Fibroblast of skin of abdomen (primary cell): Measurements from ENCODE around the gene SPATA2L. TPM values are rescaled to one million over a fixed set of nuclear protein-coding genes. Genes with fewer than 3 reads are reported as not detected.

Experiments
- DNase-seq: peaks from one replicate; pipeline ENCODE4 v3.0.0-alpha.2; 2013
- polyA plus RNA-seq, 2 experiments: library from polyadenylated mRNA; unstranded; fragments of 120-200 nt; gene quantifications; one replicate each; pipeline ENCODE4 v1.2.1, GENCODE V29; 2013; ENCODE audit not compliant: insufficient read length in 2 of 2

SPATA2L gene, protein sequence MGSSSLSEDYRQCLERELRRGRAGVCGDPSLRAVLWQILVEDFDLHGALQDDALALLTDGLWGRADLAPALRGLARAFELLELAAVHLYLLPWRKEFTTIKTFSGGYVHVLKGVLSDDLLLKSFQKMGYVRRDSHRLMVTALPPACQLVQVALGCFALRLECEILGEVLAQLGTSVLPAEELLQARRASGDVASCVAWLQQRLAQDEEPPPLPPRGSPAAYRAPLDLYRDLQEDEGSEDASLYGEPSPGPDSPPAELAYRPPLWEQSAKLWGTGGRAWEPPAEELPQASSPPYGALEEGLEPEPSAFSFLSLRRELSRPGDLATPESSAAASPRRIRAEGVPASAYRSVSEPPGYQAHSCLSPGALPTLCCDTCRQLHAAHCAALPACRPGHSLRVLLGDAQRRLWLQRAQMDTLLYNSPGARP
- 4.1 TPM for polyA plus RNA-seq (2013, experiment 1 of 2; ENCODE audit: insufficient read length)
- polyA plus RNA-seq (2013, experiment 2 of 2; ENCODE audit: insufficient read length) = 4.7 TPM

DNA sequence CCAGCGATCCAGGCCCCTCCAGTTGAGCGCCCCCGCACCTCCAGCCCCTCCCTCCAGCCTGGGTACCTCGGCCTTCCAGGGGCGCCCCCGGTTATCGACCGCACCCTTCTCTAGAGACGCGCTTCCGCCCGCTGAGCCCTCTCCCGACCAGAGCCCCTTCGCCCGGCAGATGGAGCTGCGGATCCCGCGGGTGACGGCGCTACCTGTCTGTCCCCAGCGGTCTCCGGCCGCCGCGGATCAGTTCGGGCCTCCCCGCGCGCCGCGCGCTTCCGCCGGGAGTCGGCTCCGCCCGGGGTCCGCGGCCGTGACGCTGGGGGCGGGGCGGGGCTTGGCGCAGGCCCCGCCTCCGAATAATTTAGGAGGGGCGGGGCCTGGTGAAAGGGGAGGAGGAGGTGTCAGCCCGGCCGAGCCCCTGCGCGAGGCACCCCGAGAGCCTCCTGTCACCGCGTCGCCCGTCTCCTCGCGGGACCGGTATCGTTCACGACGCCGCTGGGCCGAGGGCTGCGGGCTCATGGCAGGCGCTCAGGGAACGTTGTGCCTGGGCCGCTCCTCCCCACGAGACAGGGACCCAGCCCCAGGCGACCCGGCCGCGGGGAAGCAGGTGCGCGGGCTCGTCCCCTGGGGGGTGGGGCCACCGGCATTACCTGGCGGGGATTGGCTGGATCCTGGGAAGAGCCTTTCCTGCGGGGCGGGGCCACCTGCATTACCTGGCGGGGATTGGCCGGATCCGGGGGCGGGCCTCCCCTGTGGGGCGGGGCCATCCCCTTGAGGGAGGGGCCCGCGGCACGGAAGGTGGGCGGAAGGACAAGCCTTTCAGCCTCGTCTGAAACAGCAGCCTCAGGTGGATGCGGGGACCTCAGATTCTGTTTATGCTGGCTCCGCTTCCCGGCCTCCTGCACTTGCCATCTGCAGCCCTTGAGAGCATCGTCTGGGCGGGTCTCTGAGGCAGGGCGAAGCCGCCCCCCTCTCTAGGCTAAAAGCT lies at the start of gene SPATA2L:
TSS of gene SPATA2L (minus strand) at position 281 of the 982 bp plus-strand sequence. CDS start 473 bp downstream, outside the sequence.
- DNase-seq = peak; percentile 71

DNA sequence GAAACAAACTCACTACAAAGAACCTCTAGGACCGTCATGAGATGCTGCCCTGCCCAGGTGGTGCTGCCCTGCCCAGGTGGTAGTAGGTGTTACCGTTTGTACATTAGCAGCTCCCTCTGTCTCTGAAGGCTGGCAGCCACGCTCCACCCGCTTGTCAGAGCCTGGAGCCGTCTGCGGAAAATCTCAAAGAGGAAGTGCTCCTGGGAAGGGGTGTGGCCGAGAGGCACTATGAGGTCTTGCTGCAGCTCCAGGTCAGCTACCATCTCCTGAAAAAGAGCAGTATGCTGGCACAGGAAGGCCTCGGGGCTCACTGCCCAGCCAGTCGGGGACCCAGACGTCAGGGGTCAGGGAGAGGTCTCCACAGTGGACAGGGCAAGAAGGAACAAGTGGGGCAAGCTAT lies 48.1 kb upstream of the SPATA2L start:
- no peak for DNase-seq

DNA sequence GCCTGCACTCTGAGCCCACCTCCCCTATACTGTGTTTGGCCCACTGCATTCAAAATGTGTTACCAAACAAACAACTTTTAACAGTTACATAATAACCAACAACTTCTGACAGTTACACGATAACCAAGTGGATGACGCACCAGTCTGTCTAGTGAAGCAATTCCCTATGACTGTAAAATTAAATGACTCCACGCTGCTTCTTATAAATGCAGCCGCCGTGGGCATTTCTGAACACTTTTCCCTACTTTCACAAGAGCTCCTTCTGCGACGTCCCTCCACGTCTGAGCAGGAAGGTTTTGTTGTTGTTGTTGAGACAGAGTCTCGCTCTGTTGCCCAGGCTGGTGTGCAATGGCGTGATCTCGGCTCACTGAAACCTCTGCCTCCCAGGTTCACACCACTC lies 47.4 kb upstream of the SPATA2L start:
- DNase-seq = no peak

GRCh38 chr16:89748076-89748475 lies 46.6 kb upstream of the SPATA2L start:
- DNase-seq = no peak

- no peak for DNase-seq
Measured at GRCh38 chr16:89746043-89746442, 44.5 kb upstream of the SPATA2L start.

- DNase-seq = no peak
Measured at GRCh38 chr16:89744813-89745212, 43.3 kb upstream of the SPATA2L start.

DNA sequence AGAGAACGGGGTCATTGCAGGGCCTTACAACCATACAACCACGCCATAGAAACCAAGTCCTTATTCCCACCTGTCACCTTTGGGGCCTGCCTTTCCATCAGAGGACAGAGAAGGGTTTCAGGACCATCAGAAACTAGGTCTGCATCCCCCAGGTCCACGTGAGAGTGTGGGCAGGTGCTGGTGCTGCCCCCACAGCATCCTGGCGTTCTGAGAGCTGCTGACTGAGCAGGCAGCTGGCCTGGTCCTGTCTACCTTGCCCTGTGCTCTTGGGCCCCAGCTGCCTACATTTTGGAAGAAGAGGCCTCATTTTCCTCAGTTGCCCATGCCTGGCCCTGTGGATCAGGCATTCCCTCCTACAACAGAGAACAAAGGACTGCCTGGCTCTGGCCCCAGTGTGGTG lies 41.4 kb upstream of the SPATA2L start:
- no peak for DNase-seq

DNA sequence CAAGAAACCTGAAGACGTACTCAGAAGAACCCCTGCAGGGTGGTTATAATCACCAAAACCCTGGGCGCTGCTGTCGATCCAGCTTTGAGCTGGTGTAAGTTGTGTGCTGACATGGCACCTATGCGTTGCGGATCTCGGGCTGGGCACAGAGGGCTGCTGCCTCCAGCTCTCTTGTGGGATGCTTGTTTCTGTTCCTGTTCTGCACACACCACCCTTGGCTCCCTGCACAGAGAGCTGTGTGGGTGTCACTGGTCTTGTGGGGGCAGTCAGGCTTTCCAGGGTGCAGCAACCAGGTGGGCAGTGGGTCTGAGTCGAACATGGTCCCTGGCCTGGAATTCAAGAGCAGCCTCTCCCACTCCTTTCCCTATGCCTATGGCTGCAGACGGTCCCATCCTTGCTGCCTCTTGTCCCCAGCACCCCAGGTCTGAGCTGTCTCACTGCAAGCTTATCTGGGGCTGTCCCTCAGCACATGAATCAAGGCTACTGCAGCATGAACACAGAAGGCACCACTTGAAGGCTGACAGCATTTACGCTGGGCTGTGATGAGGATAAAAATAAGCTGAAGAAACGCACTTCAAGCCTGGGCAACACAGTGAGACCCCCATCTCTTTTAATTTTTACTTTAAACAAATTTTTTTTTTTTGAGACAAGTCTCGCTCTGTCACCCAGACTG lies 40.0 kb upstream of the SPATA2L start:
- DNase-seq = no peak

DNA sequence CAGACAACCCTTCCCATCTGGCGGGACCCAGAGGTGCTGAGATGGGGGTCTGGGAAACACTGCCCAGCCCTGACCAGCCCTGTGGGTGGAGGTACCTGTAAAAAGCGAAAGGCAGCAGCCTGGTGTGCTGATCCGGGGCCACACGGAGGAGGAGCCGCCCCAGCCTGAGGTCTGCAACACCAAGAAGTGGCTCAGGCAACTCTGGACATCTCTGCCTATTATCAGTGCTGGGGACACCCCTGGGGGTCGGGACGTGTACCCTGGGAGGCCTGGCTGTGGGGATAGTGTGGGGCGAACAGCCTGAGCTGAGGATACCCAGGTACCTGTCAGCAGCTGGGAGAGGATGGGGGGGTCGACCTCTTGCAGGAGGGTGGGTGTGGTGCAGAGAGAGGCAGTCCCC lies 37.9 kb upstream of the SPATA2L start:
- no peak for DNase-seq

GRCh38 chr16:89738538-89739317 lies 37.2 kb upstream of the SPATA2L start:
- DNase-seq = no peak

GRCh38 chr16:89738072-89738377 lies 36.5 kb upstream of the SPATA2L start:
- DNase-seq = no peak

- no peak for DNase-seq
Measured at GRCh38 chr16:89737341-89738071, 36.0 kb upstream of the SPATA2L start.

- DNase-seq = no peak
Measured at GRCh38 chr16:89736554-89736953, 35.0 kb upstream of the SPATA2L start.

- DNase-seq = no peak
Measured at GRCh38 chr16:89733792-89734191, 32.3 kb upstream of the SPATA2L start.

DNA sequence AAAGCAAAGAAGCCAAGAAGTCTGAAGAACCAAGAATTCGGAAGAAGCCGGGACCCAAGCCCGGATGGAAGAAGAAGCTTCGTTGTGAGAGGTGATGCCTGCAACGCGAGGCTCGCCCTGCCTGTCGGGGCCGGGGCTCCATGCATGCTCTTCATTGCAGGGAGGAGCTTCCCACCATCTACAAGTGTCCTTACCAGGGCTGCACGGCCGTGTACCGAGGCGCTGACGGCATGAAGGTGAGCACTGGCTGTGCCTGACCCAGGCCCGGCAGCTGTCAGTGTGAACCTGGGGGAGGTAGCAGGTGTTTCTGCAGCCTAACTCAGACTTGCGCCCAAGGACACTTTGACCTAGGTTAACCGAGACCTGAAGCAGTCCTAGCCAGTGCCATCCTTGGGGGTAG lies 31.8 kb upstream of the SPATA2L start:
- DNase-seq = no peak

DNA sequence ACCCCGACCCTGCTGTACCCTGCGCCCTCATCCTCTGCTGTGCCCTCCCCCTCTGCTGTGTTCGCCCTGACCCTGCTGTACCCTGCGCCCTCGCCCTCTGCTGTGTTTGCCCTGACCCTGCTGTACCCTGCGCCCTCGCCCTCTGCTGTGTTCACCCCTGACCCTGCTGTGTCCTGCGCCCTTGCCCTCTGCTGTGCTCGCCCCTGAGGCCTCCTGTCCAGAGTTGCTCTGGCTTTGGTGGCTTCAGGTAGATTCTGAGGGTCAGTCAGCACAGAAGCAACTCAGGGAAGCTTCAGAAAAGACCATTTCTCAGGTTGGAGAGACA lies 31.4 kb upstream of the SPATA2L start:
- DNase-seq = no peak

- DNase-seq = no peak
Measured at GRCh38 chr16:89732142-89732917, 30.8 kb upstream of the SPATA2L start.

DNA sequence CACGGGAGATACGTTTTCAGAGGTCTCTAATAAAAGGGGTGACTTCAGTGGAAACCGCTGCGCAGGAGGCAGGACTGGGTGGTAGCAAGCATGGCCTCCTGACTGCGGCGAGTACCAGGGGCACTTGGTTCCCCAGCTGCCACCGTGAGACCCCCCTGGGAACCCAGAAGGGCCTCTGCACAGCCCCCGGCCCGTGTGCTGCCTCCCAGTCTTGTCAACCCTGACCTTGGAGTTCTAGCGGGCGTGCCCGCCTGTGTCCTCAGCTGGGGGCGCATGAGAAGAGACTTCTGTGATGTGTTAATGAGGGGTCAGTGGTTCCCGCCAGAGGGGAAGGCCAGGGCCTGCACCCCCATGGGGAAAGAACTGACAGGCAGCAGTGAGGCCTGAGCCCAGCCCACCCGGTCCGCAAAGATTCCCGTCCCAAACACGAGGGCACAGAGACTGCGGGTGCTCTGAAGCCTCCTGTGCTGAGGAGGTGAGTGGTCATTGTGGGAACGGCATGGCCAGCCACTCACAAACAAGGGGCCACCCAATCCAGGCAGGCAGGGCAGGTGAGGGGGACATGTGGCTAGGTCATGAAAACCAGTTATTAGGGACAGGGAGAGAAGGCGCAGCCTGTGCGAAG lies 29.2 kb upstream of the SPATA2L start:
- DNase-seq = no peak

GRCh38 chr16:89729863-89730593 lies 28.5 kb upstream of the SPATA2L start:
- no peak for DNase-seq
